D721Med (cell line): ENCODE measurements around the gene ZNF511.

Source experiments
- DNase-seq: peaks from one replicate; pipeline ENCODE4 v3.0.0; 2011; ENCODE audit warnings: low spot score; ENCODE audit not compliant: insufficient read length
- FAIRE-seq: peaks from 2 replicates; lab custom pipeline; 2011; peaks lifted over from hg19 to GRCh38; lab: Jason Lieb, UNC
- TF ChIP-seq, protein P1 (sequence below): IDR thresholded peaks from 2 replicates; pipeline ENCODE4 v1.5.1; 2012; ENCODE audit warnings: mild to moderate bottlenecking, control low read depth; ENCODE audit not compliant: insufficient read depth; ENCODE audit errors: missing control alignments

ZNF511 gene

DNA sequence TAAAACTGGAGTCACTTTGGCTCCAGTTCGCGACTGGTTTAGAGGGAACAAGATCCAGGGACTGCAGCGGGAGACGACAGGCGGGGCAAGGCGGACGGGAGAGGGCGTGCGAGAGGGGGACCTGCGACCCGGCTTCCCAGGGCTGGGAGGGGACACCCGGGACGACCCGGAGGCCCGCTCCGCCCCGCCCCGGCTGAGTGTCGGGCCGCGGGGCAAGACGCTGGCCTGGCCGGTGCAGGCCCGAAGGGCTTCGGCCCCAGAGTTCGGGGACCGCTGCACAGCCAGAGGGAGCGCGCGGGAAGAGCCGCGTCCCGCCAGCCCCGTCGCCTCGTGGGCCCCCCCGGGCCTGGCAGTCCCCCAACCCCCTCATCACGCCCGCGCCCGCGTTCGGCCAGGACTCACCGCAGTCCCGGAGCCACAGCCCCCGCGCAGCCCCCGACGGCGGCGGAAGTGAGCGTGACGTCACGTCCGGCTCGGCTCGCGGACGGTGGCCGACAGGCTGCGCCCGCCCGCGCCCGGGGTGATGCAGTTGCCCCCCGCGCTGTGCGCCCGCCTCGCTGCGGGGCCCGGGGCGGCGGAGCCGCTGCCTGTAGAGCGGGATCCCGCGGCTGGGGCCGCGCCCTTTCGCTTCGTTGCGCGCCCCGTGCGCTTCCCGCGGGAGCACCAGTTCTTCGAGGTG lies at the start of gene ZNF511, which contains the start of gene TUBGCP2:
Gene ZNF511 (plus strand): TSS at position 494 of the 679 bp plus-strand sequence. CDS start 30 bp downstream, at position 524.
Gene TUBGCP2 (minus strand): TSS at position 452 of the 679 bp plus-strand sequence. CDS start 5,931 bp downstream, outside the sequence.
- FAIRE-seq (no peak), DNase-seq (no peak)

DNA sequence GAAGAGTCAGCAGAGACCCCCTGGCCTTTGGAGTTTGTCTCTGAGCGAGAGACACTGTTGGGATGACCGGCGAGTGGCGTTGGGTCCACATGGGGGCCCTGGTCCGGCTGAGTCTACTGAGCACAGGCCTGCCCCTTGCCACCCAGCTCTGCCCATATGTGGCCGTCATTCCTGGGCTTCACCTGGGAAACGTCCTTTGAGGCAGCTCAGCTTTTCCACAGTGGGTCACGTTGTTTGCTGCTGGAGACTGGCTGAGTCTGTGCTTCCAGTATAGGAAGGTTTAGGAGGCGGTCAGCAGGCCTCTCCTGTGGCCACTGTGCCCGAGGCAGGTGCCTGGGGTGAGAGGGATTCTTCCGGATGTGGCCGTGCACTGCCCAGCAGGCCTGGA lies 49.1 kb upstream of the ZNF511 start:
- no peak for FAIRE-seq
- TF ChIP-seq, protein P1, sequence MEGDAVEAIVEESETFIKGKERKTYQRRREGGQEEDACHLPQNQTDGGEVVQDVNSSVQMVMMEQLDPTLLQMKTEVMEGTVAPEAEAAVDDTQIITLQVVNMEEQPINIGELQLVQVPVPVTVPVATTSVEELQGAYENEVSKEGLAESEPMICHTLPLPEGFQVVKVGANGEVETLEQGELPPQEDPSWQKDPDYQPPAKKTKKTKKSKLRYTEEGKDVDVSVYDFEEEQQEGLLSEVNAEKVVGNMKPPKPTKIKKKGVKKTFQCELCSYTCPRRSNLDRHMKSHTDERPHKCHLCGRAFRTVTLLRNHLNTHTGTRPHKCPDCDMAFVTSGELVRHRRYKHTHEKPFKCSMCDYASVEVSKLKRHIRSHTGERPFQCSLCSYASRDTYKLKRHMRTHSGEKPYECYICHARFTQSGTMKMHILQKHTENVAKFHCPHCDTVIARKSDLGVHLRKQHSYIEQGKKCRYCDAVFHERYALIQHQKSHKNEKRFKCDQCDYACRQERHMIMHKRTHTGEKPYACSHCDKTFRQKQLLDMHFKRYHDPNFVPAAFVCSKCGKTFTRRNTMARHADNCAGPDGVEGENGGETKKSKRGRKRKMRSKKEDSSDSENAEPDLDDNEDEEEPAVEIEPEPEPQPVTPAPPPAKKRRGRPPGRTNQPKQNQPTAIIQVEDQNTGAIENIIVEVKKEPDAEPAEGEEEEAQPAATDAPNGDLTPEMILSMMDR, result no peak

More for the DNA sequence above, at the start of gene ZNF511, which contains the start of gene TUBGCP2:
- TF ChIP-seq, protein P1, result peak; percentile 7

GRCh38 chr10:133260895-133261725 lies 47.6 kb upstream of the ZNF511 start:
- TF ChIP-seq, protein P1, result no peak
- FAIRE-seq, result no peak
- DNase-seq, result peak; percentile 43

More for the DNA sequence above, 49.1 kb upstream of the ZNF511 start:
- no peak for DNase-seq

- TF ChIP-seq, protein P1, result no peak
- no peak for FAIRE-seq
- DNase-seq, result peak; percentile 79
Measured at GRCh38 chr10:133261726-133262325, 46.9 kb upstream of the ZNF511 start.

DNA sequence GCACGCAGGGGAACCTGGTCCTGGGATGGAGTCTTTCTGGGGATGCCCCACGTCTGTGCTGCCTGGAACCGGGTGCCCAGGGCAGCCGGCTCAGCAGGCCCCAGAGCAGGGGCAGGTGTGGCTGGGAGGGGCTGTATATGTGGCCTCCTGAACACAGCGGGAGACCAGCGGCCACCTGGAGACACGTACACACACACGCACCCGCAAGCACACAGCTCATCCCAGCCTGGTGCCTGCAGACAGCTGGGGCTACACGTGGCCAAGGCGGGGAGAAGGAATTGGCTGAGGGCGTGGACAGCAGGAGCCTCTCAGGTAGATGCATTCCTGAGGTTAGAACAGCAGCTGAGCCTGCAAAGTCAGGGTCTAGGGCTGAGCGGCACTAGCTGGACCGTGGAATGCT lies 46.0 kb upstream of the ZNF511 start:
- no peak for DNase-seq
- no peak for FAIRE-seq

DNA sequence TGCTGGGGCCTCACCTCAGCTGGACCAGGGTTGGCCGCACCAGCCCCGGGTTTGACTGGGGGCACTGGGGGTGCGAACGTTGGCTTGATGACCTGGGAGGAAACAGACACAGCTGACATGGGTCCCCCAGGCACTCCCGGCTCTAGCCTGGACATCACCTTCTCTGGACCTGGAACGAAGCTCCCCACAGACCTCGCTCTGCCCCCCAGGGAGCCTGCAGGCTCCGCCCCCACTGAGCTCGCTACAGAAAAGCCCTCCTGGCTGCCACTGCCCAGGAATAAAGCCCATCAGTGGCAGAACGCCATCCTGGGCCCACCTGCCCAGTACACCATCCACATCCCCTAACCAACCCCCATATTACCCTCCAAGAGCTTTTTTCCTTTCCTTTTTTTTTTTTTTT lies 45.0 kb upstream of the ZNF511 start:
- TF ChIP-seq, protein P1, result no peak
- FAIRE-seq, result no peak

More for the DNA sequence above, 46.0 kb upstream of the ZNF511 start:
- TF ChIP-seq, protein P1, result no peak

More for the DNA sequence above, 45.0 kb upstream of the ZNF511 start:
- no peak for DNase-seq
